ENCODE results near the gene NSFL1C.

The NSFL1C gene

GRCh38 chr20:1479831-1480595 is 13.4 kb upstream of the NSFL1C start:
- no peak for DNase-seq

GRCh38 chr20:1478566-1478965 is 11.9 kb upstream of the NSFL1C start:
- DNase-seq, result no peak

GRCh38 chr20:1477896-1478490 is 11.3 kb upstream of the NSFL1C start:
- DNase-seq, result no peak

GRCh38 chr20:1474817-1475603 is 8.4 kb upstream of the NSFL1C start:
- DNase-seq, result peak; percentile 14

DNA sequence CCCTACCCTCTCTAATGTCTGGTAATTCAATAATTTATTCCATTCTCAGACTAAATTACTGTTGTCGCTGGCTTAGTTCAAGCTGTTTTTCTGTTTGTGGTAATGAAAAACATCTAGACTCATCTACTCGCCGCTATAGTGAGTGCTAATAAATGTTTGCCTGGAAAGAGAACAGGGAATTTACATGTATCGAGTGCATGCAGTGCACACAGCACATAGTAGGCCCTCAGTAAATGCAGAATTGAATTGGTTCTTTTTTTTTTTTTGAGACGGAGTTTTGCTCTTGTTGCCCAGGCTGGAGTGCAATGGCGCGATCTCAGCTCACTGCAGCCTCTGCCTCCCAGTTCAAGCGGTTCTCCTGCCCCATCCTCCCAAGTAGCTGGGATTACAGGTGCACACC is 7.7 kb upstream of the NSFL1C start:
- no peak for DNase-seq

DNA sequence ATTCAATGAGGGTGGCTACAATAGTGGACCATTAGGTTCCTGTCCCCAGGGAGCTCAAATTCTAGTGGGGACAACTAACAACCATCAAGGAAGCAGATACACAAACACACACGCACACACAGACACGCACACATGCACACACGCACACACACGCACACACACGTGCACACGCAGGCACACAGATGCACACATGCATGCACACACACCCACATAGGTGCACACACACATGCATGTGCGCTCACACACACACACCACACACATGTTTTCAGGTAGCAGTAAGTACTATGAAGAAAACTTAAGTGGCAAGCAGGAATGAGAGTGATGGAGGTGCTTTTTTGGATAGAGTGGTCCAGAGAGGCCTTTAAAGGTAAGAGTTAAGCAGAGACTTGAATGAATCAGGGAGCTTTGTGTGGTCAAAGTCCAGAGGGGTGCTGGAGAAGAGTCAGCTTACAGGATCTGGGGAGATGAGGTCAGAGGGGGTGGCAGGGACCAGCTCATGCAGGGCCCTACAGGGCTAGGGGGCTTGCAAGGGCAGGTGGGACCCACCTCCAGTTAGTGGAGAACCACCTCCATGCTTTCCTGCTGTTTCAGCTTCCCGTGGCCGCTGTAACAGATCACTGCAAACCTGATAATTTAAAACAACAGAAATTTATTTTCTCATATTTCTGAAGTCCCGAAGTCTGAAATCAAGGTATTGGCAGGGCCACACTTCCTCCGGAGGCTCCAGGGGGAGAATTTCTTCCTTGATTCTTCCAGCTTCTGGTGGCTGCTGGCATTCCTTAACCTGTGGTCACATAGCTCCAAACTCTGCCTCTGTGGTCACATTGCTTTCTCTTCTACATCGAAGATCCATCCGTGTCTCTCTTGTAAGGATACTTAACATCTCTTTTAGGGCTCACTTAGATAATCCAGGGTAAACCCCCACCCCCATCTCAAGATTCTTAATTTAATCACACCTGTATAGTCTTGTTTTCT is 6.9 kb upstream of the NSFL1C start:
- no peak for DNase-seq

DNA sequence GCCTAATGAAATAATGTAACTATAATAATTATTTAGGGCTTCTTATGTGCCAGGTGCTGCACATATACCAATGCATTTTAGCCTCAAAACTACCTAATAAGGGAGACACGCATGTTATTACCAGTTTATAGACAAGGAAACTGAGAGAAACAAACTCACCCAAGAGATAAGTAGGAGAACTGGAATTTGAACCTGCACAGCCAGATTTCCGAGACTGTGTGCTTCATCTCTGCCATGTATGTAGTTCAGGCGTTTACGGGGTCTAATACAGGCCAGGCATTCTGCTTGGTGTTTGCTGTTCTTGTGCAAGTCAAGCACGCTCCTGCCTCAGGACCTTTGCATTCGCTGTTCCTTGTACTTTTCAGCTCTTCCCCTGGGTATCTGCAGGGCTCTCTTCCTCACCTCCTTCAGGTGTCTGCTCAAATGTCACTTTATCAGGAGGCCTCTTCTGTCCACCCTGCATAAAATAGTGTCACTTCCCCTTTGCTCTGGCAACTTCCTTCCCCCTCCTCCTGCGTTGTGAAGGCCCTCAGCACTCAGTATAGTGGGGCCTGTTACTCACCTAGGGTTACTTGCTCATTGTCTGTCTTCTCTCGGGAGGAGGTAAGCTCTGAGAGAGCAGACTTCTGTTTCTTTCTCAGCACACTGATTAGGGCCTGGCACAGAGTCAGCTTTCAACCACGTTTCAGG is 6.1 kb upstream of the NSFL1C start:
- DNase-seq, result no peak

GRCh38 chr20:1471242-1471641 is 4.6 kb upstream of the NSFL1C start:
- DNase-seq, result no peak

DNA sequence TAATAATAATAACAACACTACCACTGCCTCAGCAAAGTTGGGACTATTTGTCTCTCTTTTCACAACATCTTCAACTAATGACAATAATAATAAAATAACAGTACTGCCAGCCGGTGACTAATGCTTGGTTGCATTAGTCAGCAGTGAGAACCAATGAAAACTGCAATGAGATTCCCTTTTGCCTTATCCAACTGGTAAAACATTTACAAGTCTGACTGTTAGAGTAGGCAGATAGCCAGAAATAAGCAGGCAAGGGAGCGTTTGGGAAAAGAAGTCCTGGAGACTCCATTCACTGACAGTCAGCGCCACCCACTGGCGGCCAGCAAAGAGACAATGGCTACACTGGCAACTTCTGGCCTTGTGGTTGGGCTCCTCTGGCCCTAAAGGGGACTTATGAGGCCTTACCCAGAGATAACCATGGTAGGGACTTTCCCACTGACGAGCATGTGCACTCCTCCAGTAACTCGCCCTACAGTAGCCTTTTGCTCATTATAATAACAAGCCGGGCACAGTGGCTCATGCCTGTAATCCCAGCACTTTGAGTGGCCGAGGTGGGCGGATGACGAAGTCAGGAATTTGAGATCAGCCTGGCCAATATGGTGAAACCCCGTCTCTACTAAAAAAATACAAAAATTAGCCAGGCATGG is 3.4 kb upstream of the NSFL1C start:
- peak; percentile 41 for DNase-seq

- DNase-seq, result no peak
Observed at GRCh38 chr20:1469306-1469905, 2.8 kb upstream of the NSFL1C start.

GRCh38 chr20:1468117-1468624 is 1.5 kb upstream of the NSFL1C start:
- DNase-seq, result no peak

GRCh38 chr20:1467355-1468116 is 887 bp upstream of the NSFL1C start:
- DNase-seq, result peak; percentile 12

GRCh38 chr20:1467082-1467354 is 369 bp upstream of the NSFL1C start:
- DNase-seq, result no peak

GRCh38 chr20:1465470-1466210 is 1.0 kb downstream of the NSFL1C start:
- DNase-seq, result no peak

DNA sequence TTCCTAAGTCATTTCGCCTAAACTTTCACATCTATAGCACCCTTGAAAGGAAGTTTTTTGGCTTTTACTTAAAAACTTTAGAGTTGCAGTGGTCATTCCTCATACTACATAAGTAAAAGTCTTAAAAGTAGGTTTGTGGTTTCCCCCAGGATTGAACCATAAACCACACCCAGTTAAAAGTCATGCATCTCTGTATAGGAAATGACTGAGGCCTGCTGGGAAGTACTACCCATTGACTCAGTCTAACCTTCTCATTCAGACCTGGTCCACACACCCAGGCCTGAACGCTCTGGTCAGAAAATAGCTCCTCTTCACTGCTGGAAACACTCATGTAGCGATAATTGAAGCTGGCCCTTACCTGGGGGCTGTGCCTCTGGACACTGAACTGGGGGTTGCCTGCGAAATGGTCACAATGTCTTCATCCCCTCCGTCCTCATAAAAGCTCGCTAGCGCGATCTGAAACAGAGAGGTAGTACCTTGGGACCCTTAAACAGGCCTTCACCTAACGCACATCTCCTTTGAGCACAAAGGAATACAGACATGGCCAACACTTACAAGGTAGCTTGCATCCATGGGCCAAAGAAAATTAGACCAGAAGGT is 2.6 kb downstream of the NSFL1C start:
- DNase-seq, result no peak

- no peak for DNase-seq
Observed at GRCh38 chr20:1462834-1463233, 3.8 kb downstream of the NSFL1C start.

DNA sequence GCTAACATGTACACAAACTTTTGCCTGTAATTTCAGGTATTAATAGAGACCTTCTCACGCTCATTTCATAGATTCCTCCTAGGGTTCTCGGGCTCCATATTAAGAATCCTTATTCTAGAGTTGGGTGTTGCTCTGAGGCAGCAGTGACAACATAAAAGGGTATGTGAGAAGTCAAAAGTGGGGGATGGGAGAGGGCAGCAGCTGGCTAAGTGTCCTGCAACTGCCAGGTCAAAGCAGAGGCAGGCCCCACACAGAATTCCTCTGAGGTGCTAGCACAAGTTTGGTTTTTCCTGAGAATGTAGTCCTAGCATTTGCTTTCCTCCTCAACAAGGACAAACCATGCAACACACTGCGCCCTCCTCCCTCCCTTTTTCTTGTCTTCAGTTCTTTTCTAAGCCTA is 4.6 kb downstream of the NSFL1C start:
- no peak for DNase-seq

DNA sequence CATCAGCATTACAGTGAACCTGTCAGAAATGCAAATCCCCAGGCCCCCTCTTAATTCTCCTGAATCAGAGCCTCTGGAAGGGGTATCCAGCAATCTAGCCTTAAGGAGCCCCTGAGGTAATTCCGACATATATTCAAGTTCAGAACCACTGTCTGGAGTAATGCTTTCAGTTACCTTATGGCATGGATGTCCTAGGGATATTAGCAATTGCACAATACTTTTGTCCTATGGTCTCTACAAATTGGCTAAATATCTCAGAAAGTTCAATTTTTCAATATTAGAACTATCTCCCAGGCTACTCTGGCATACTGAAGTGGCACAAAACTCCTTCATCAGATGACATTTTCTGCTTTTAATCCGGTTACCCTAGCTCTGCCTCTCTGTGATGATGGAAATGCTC is 6.4 kb downstream of the NSFL1C start:
- DNase-seq, result no peak

DNA sequence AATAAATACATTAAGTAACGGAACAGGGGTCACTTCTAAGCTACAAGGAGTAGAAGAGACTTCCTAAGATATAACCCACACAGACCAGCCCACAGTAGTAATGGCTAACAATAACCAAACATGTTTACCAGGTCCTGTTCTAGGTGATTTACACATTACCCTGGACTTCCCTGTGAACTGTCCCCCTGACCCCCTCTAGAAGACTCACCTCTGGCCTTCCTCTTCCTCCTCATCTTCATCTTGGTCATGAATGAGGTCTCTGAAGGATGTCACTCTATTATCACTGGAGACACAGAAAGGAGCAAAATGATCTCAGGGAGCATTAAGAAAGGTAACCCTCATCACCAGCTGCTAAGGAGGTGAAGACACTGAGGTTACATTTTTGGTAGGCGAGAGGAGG is 8.7 kb downstream of the NSFL1C start:
- DNase-seq, result no peak
